ENCODE results near the gene COA8.

COA8 gene

DNA sequence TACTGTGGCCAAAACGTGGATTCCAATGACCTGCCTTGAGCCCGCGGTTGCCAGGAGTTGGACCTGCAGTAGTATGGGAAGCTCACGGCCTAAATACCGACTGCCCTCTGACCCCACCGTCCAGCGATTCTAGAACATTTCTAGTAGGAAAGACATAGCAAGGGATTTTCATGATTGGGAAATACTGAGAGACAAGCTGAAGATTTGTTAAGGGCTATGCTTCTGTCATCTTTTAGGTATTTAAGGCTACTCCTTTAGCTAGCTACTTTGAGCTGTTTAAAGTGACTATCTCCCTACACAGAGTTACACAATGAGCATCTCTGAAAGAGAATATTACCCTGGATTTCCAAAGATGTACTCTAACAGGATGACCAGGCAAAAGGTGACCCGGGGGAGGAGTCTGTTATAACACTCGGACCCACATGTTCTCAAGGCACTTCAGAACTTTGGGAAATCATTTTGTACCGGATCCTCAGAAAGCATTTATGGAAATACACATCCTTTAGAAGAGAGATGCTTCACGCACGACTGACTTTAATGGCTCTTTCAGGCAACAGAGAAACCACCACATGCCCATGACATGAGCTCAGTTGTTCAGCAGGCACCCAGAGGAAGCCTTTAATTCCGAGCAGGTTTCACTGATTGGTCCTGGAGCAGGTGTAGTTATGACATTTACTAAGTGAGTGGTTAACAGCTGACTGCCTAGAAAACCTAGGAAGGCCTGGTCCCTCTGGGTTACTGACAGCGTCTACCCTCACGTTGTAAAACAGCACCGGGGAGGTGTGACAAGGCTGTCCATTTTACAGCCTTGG lies 4.5 kb upstream of the COA8 start:
- Histone ChIP-seq H3K9me3 (ENCODE audit: control extremely low read depth in 1 of 5, control insufficient read depth in 4 of 5, insufficient read depth in 2 of 5, low read depth in 1 of 5, low read length in 4 of 5) (no peaks in the 10 kb centered on the region), H3K27me3 (replicated peaks in 2 of 5; ENCODE audit: control insufficient read depth in 4 of 5, insufficient read depth in 5 of 5, low read length in 4 of 5) (no peaks in the 10 kb centered on the region), H3K36me3 (ENCODE audit: control insufficient read depth in 4 of 4, insufficient read depth in 4 of 4, low read length in 3 of 4) (peaks cover 2 to 38% (median 27%) of the 10 kb centered on the region in 4 experiments), H3K4me3 (ENCODE audit: control insufficient read depth in 1 of 7, extremely low read depth in 1 of 7, insufficient read depth in 4 of 7, low read depth in 2 of 7, low read length in 6 of 7) (no peak overlapping the region), H3K4me1 (ENCODE audit: control extremely low read depth in 1 of 4, control insufficient read depth in 4 of 4, insufficient read depth in 4 of 4, low read length in 3 of 4) (peaks cover 9 to 20% (median 17%) of the 10 kb centered on the region in 4 experiments), H3K27ac (ENCODE audit: insufficient read depth in 1 of 2, low read depth in 1 of 2, low read length in 2 of 2, poor library complexity in 1 of 2, severe bottlenecking in 2 of 2) (peak overlapping the region in 1 of 2 experiments; percentile 5)
- ChIA-PET CTCF (interaction anchor here (1.1 to 4.4 kb wide), 5 partner anchors 10 to 59 kb away, joined by 3 to 30 read pairs (median 5); no protein-coding TSS in a partner anchor), POLR2A (no interaction called here)
- WGBS (ENCODE audit: insufficient coverage): 98% methylated on average over 16 of the region's 16 CpGs
- DNase-seq: no peak

DNA sequence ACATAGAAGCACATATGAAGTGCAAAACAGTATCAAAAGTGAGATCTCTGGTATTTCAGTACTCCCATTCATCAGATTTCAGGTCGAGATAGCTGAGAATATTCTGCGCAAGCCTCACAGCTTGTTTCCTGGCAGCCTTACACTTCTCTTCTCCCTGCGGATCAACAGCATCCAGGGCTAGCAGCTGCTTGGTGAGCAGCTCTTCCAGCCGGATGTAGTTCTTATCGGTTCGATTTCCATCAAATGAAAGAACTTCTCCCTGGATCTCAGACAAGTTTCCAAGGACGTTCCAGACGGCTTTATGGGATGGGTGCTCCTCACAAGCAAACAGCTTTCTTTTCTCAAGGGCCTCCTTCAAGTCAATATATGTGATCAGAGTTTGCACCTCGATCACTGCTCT lies 3.0 kb upstream of the COA8 start:
- peaks cover 2 to 38% (median 27%) of the 10 kb centered on the region in 4 experiments for H3K36me3 ChIP-seq (ENCODE audit: control insufficient read depth in 4 of 4, insufficient read depth in 4 of 4, low read length in 3 of 4)
- H3K27ac ChIP-seq (ENCODE audit: insufficient read depth in 1 of 2, low read depth in 1 of 2, low read length in 2 of 2, poor library complexity in 1 of 2, severe bottlenecking in 2 of 2): no peak overlapping the region
- WGBS (ENCODE audit: insufficient coverage): 98% methylated on average over 9 of the region's 9 CpGs
- no peak for DNase-seq
- POLR2A ChIA-PET: no interaction called here
- no peaks in the 10 kb centered on the region for H3K27me3 ChIP-seq (replicated peaks in 2 of 5; ENCODE audit: control insufficient read depth in 4 of 5, insufficient read depth in 5 of 5, low read length in 4 of 5)
- no peak overlapping the region for H3K4me3 ChIP-seq (ENCODE audit: control insufficient read depth in 1 of 7, extremely low read depth in 1 of 7, insufficient read depth in 4 of 7, low read depth in 2 of 7, low read length in 6 of 7)
- CTCF ChIA-PET: interaction anchor here (0.7 to 4.4 kb wide), 3 partner anchors 14 to 120 kb away, joined by 3 to 30 read pairs (median 7); no protein-coding TSS in a partner anchor
- H3K9me3 ChIP-seq (ENCODE audit: control extremely low read depth in 1 of 5, control insufficient read depth in 4 of 5, insufficient read depth in 2 of 5, low read depth in 1 of 5, low read length in 4 of 5): no peaks in the 10 kb centered on the region
- peaks cover 11 to 30% (median 25%) of the 10 kb centered on the region in 4 experiments for H3K4me1 ChIP-seq (ENCODE audit: control extremely low read depth in 1 of 4, control insufficient read depth in 4 of 4, insufficient read depth in 4 of 4, low read length in 3 of 4)

DNA sequence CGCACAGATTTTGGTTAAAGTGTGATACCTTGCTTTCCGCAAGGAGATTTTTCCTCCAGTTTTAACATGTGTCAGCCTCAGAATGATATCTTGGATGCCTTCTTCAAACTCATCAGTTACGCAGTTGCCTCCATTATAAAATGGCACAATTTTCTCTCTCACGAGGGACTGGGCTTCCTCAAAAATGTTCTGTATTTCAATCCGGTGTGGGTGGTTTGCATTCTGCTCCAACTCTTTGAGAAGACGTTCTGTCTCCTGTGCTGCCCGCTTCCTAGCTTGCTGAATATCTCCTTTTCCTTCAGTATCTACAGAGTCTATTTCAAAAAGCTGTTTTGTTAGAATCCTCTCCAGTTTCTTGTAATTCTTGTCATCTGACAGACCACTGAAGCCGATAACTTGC lies 2.1 kb upstream of the COA8 start:
- DNase-seq: no peak
- H3K27me3 ChIP-seq (replicated peaks in 2 of 5; ENCODE audit: control insufficient read depth in 4 of 5, insufficient read depth in 5 of 5, low read length in 4 of 5): no peaks in the 10 kb centered on the region
- peak overlapping the region in 4 of 7 experiments; percentile 92 to 99 (median 96) for H3K4me3 ChIP-seq (ENCODE audit: control insufficient read depth in 1 of 7, extremely low read depth in 1 of 7, insufficient read depth in 4 of 7, low read depth in 2 of 7, low read length in 6 of 7)
- 73% methylated on average over 6 of the region's 8 CpGs for WGBS (ENCODE audit: insufficient coverage)
- peaks cover 2 to 38% (median 27%) of the 10 kb centered on the region in 4 experiments for H3K36me3 ChIP-seq (ENCODE audit: control insufficient read depth in 4 of 4, insufficient read depth in 4 of 4, low read length in 3 of 4)
- H3K9me3 ChIP-seq (ENCODE audit: control extremely low read depth in 1 of 5, control insufficient read depth in 4 of 5, insufficient read depth in 2 of 5, low read depth in 1 of 5, low read length in 4 of 5): no peaks in the 10 kb centered on the region
- ChIA-PET CTCF (interaction anchor here (1.1 to 1.4 kb wide), 4 partner anchors 13 to 119 kb away, joined by 3 to 5 read pairs (median 4); no protein-coding TSS in a partner anchor), POLR2A (no interaction called here)
- peaks cover 11 to 30% (median 25%) of the 10 kb centered on the region in 4 experiments for H3K4me1 ChIP-seq (ENCODE audit: control extremely low read depth in 1 of 4, control insufficient read depth in 4 of 4, insufficient read depth in 4 of 4, low read length in 3 of 4)
- H3K27ac ChIP-seq (ENCODE audit: insufficient read depth in 1 of 2, low read depth in 1 of 2, low read length in 2 of 2, poor library complexity in 1 of 2, severe bottlenecking in 2 of 2): peak overlapping the region; percentile 78 to 93

- WGBS (ENCODE audit: insufficient coverage): 6% methylated on average over 27 of the region's 36 CpGs
- peak; percentile 74 to 89 (median 83) for DNase-seq
- ChIA-PET POLR2A (interaction anchor here (0.7 to 1.1 kb wide), 3 partner anchors 15 to 793 kb away, joined by 3 to 7 read pairs (median 3); no protein-coding TSS in a partner anchor), CTCF (interaction anchor here (1.1 to 1.6 kb wide), 6 partner anchors 9 to 118 kb away, joined by 3 to 5 read pairs (median 4); no protein-coding TSS in a partner anchor)
- peaks cover 11 to 30% (median 25%) of the 10 kb centered on the region in 4 experiments for H3K4me1 ChIP-seq (ENCODE audit: control extremely low read depth in 1 of 4, control insufficient read depth in 4 of 4, insufficient read depth in 4 of 4, low read length in 3 of 4)
- H3K36me3 ChIP-seq (ENCODE audit: control insufficient read depth in 4 of 4, insufficient read depth in 4 of 4, low read length in 3 of 4): peaks cover 2 to 36% (median 27%) of the 10 kb centered on the region in 4 experiments
- peak overlapping the region; percentile 78 to 93 for H3K27ac ChIP-seq (ENCODE audit: insufficient read depth in 1 of 2, low read depth in 1 of 2, low read length in 2 of 2, poor library complexity in 1 of 2, severe bottlenecking in 2 of 2)
- H3K9me3 ChIP-seq (ENCODE audit: control extremely low read depth in 1 of 5, control insufficient read depth in 4 of 5, insufficient read depth in 2 of 5, low read depth in 1 of 5, low read length in 4 of 5): no peaks in the 10 kb centered on the region
- no peaks in the 10 kb centered on the region for H3K27me3 ChIP-seq (replicated peaks in 2 of 5; ENCODE audit: control insufficient read depth in 4 of 5, insufficient read depth in 5 of 5, low read length in 4 of 5)
- H3K4me3 ChIP-seq (ENCODE audit: control insufficient read depth in 1 of 7, extremely low read depth in 1 of 7, insufficient read depth in 4 of 7, low read depth in 2 of 7, low read length in 6 of 7): peak overlapping the region; percentile 66 to 99 (median 94)
Measured at GRCh38 chr14:103561381-103562178, 1.2 kb upstream of the COA8 start.

DNA sequence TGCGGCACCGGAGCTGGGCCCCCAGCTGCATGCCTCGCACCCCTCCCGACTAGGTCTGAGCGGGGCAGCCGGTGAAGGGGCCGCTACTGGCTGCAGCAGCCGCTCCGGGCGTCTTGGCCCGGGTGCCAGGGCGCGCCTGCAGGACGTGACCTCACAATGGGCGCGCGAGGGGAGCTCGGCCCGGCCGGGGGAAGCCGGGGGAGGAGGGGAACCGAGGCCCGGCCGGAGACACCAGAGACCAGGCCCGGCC lies 656 bp upstream of the COA8 start:
- H3K27ac ChIP-seq (ENCODE audit: insufficient read depth in 1 of 2, low read depth in 1 of 2, low read length in 2 of 2, poor library complexity in 1 of 2, severe bottlenecking in 2 of 2): peak overlapping the region; percentile 78 to 93
- peak in 1 of 3 donors; percentile 63 for DNase-seq
- CTCF ChIA-PET: interaction anchor here (1.1 to 1.6 kb wide), 4 partner anchors 9 to 45 kb away, joined by 4 to 5 read pairs (median 4); no protein-coding TSS in a partner anchor
- WGBS (ENCODE audit: insufficient coverage): 0% methylated on average over 24 of the region's 25 CpGs
- peaks cover 11 to 30% (median 25%) of the 10 kb centered on the region in 4 experiments for H3K4me1 ChIP-seq (ENCODE audit: control extremely low read depth in 1 of 4, control insufficient read depth in 4 of 4, insufficient read depth in 4 of 4, low read length in 3 of 4)
- H3K27me3 ChIP-seq (replicated peaks in 2 of 5; ENCODE audit: control insufficient read depth in 4 of 5, insufficient read depth in 5 of 5, low read length in 4 of 5): no peaks in the 10 kb centered on the region
- H3K36me3 ChIP-seq (ENCODE audit: control insufficient read depth in 4 of 4, insufficient read depth in 4 of 4, low read length in 3 of 4): peaks cover 2 to 34% (median 25%) of the 10 kb centered on the region in 4 experiments
- no peaks in the 10 kb centered on the region for H3K9me3 ChIP-seq (ENCODE audit: control extremely low read depth in 1 of 5, control insufficient read depth in 4 of 5, insufficient read depth in 2 of 5, low read depth in 1 of 5, low read length in 4 of 5)
- POLR2A ChIA-PET: interaction anchor here (0.7 to 1.1 kb wide), 3 partner anchors 14 to 794 kb away, joined by 3 to 7 read pairs (median 3); no protein-coding TSS in a partner anchor
- H3K4me3 ChIP-seq (ENCODE audit: control insufficient read depth in 1 of 7, extremely low read depth in 1 of 7, insufficient read depth in 4 of 7, low read depth in 2 of 7, low read length in 6 of 7): peak overlapping the region; percentile 66 to 99 (median 94)

- peak overlapping the region; percentile 66 to 99 (median 94) for H3K4me3 ChIP-seq (ENCODE audit: control insufficient read depth in 1 of 7, extremely low read depth in 1 of 7, insufficient read depth in 4 of 7, low read depth in 2 of 7, low read length in 6 of 7)
- WGBS (ENCODE audit: insufficient coverage): 2% methylated on average over 21 of the region's 22 CpGs
- CTCF ChIA-PET: interaction anchor here (1.1 kb wide), 1 partner anchor 11 kb away, joined by 3 read pairs; no protein-coding TSS in a partner anchor
- H3K9me3 ChIP-seq (ENCODE audit: control extremely low read depth in 1 of 5, control insufficient read depth in 4 of 5, insufficient read depth in 2 of 5, low read depth in 1 of 5, low read length in 4 of 5): no peaks in the 10 kb centered on the region
- H3K4me1 ChIP-seq (ENCODE audit: control extremely low read depth in 1 of 4, control insufficient read depth in 4 of 4, insufficient read depth in 4 of 4, low read length in 3 of 4): peaks cover 11 to 30% (median 25%) of the 10 kb centered on the region in 4 experiments
- DNase-seq: no peak
- POLR2A ChIA-PET: interaction anchor here (0.9 kb wide), 1 partner anchor 115 kb away, joined by 3 read pairs; no protein-coding TSS in a partner anchor
- H3K27ac ChIP-seq (ENCODE audit: insufficient read depth in 1 of 2, low read depth in 1 of 2, low read length in 2 of 2, poor library complexity in 1 of 2, severe bottlenecking in 2 of 2): peak overlapping the region; percentile 78 to 93
- peaks cover 2 to 26% (median 19%) of the 10 kb centered on the region in 4 experiments for H3K36me3 ChIP-seq (ENCODE audit: control insufficient read depth in 4 of 4, insufficient read depth in 4 of 4, low read length in 3 of 4)
- H3K27me3 ChIP-seq (replicated peaks in 2 of 5; ENCODE audit: control insufficient read depth in 4 of 5, insufficient read depth in 5 of 5, low read length in 4 of 5): no peaks in the 10 kb centered on the region
Measured at GRCh38 chr14:103563226-103563620, 463 bp downstream of the COA8 start.

Measured in common myeloid progenitor, CD34-positive (primary cell).